NCI-H2029 treated with DMSO at 0.1 percent for 48 hours (cell line): ENCODE data around the gene ANKRD11.
"Not testable (repeated sequence)": the region's sequence is repeated elsewhere in the genome, so short reads cannot be mapped to it uniquely, and the experiment has no call there.

ENCODE experiments used
- DNase-seq: peaks from one replicate; lab custom pipeline; 2025; lab: John Stamatoyannopoulos, UW

Gene ANKRD11

GRCh38 chr16:89314854-89315253 is 175.5 kb downstream of the ANKRD11 start:
- no peak for DNase-seq

- DNase-seq, result no peak
These were observed 176.0 kb downstream of the ANKRD11 start for GRCh38 chr16:89314357-89314756.

- DNase-seq, result no peak
These were observed 176.8 kb downstream of the ANKRD11 start for GRCh38 chr16:89313583-89313982.

- no peak for DNase-seq
These were observed 177.6 kb downstream of the ANKRD11 start for GRCh38 chr16:89312598-89313299.

- no peak for DNase-seq
These were observed 178.2 kb downstream of the ANKRD11 start for GRCh38 chr16:89312194-89312593.

GRCh38 chr16:89311636-89312035 is 178.7 kb downstream of the ANKRD11 start:
- no peak for DNase-seq

- no peak for DNase-seq
These were observed 180.8 kb downstream of the ANKRD11 start for GRCh38 chr16:89309438-89310122.

GRCh38 chr16:89308391-89309333 is 181.7 kb downstream of the ANKRD11 start:
- DNase-seq, result no peak

GRCh38 chr16:89307421-89307805 is 182.9 kb downstream of the ANKRD11 start:
- no peak for DNase-seq

GRCh38 chr16:89306457-89307420 is 183.6 kb downstream of the ANKRD11 start:
- DNase-seq, result not testable (repeated sequence)

- DNase-seq, result no peak
These were observed 185.2 kb downstream of the ANKRD11 start for GRCh38 chr16:89304941-89305705.

- DNase-seq, result no peak
These were observed 186.0 kb downstream of the ANKRD11 start for GRCh38 chr16:89304181-89304851.

GRCh38 chr16:89303617-89304016 is 186.7 kb downstream of the ANKRD11 start:
- DNase-seq, result no peak

- no peak for DNase-seq
These were observed 189.4 kb downstream of the ANKRD11 start for GRCh38 chr16:89300976-89301360.

GRCh38 chr16:89300311-89300975 is 189.9 kb downstream of the ANKRD11 start:
- DNase-seq, result no peak

- not testable (repeated sequence) for DNase-seq
These were observed 190.8 kb downstream of the ANKRD11 start for GRCh38 chr16:89299357-89300111.

- DNase-seq, result no peak
These were observed 191.6 kb downstream of the ANKRD11 start for GRCh38 chr16:89298623-89299225.

GRCh38 chr16:89297910-89298545 is 192.3 kb downstream of the ANKRD11 start:
- DNase-seq, result no peak
